HG03175 (cell line): ENCODE measurements around the gene ESYT3.
"Not testable (repeated sequence)": the region's sequence is repeated elsewhere in the genome, so short reads cannot be mapped to it uniquely, and the experiment has no call there.

Source experiments
- ATAC-seq: cut with Tn5 transposase; IDR thresholded peaks from one replicate; pipeline ENCODE4 v1.9.1; 2021; ENCODE audit warnings: mild to moderate bottlenecking, moderate library complexity; ENCODE audit not compliant: unreplicated experiment

Gene ESYT3

DNA sequence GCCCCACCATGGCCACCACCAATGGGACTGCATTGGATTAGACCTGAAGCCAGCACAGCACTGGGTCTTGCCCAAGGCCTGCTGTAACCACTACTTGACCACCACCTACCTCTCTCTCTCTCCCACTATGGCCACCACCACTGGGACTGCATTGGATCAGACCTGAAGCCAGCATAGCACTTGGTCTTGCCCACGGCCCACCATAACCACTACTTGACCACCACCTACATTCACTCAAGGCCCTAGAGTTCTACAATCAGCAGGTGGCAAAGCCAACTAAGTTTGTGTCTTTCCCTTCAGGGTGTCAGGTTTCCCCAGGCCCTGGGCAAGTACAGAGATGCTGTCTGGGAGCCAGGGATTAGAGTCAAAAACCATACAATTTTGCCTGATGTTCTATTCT lies 57.6 kb downstream of the ESYT3 start:
- ATAC-seq = no peak

DNA sequence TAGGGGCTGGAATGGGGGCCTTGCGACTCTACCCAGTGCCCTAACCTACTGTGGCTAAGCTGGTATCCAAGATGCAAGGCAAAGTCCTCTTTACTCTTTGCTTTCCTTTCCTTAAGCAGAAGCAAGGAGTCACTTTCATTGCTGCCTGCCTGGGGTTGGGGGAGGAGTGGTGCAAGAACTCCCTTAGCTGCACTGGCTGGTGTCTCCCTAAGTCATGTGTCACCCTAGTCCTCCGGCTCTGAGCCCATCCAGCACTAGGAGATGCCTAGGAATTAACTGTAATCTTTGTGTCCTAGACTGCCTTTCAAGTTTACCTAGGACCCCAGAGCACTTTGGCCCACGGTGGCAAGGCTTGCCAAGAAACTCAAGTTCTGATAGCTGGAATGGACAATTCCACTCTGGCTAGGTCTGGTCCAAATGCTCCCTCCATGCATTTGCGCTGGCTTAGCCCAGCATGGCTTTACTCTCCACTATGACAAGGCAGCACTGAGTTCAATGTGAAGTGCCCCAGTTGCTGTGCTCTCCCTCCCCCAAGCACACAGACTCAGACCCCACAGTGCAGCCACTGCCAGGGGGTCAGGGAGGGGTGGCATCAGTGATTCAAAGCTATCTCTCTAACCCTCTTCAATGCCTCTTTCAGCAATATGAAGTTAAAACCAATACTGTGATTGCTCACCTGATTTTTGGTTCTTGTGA lies 58.7 kb downstream of the ESYT3 start:
- no peak for ATAC-seq

DNA sequence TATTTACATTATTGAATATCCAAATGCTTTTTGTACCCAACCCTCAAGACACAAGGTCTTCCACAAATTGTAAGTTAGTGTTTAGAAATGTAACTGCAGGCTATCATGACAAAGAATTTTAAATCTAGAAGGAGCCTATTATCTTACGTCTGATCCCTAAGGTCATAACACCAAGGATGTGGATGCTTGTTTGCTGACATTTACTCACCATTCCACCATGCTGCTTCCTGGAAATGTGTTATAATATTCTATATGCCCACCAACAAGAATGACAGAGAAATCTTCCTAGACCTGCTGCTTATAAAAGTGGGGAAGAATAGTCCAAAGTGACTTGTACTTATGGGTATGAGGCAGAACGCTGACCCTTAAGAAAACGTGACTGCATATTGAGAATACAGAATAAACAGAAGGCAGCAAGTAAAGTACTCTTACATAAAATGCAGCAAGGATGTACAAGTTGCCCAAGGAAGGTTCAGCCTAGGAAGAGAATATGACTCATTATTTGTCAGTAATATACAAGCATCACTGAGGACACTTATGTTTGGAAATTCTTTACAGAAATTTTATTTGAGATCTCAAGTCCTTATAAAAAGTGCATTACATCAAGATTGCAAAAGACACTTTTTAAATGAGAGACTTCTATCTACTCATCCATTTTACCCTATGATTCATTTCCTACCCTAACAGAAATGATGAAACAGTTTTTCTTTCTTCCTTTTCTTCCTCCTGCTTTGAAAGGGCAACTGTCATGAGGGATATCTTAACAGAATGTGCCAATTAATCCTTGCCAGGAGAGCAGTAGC lies 59.6 kb downstream of the ESYT3 start:
- ATAC-seq = no peak

DNA sequence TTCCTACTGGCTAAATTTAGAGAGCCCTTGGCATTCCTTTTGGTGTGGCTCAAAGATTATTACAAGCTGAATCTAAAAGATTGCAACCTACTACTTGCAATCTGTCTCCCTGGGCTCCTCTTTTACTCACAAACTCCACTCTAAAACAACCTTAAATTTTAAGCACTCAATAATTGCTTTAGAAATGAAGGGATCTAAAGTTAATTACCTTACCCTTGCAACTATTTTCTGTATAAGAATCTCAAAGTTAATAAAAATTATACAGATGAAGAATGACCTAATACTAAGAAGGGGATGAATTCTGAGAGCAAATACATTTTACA lies 60.2 kb downstream of the ESYT3 start:
- no peak for ATAC-seq

DNA sequence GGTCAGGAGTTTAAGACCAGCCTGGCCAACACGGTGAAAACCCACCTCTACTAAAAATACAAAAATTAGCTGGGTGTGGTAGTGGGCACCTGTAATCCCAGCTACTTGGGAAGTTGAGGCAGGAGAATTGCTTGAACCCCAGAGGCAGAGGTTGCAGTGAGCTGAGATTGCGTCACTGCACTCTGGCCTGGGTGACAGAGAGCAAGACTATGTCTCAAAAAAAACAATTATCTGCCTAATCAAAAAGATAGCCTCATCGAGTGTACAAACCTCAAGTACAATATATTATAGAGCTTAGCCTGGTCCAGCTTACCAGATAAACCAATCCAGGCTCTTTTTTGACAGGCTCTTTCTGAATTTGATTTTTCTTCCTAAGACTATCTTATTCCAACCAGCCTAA lies 61.2 kb downstream of the ESYT3 start:
- not testable (repeated sequence) for ATAC-seq

DNA sequence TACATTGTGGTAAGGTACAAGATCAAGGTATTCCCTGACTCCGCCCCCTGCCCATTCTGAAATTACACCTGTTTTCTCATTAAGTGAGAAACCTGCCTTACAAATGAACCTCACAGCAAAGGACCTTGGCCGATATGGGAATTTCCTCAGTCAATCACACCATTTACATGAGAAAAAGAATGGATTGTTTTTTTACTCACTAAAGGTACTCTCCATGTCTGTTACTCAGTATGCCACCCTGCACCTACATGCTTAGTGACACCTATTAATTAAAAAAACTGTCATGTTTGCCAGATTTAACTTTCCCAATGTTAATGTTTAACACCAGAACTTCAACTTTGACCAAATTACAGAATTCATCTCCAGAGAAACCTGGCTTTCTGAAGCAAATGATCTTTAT lies 62.0 kb downstream of the ESYT3 start:
- no peak for ATAC-seq

DNA sequence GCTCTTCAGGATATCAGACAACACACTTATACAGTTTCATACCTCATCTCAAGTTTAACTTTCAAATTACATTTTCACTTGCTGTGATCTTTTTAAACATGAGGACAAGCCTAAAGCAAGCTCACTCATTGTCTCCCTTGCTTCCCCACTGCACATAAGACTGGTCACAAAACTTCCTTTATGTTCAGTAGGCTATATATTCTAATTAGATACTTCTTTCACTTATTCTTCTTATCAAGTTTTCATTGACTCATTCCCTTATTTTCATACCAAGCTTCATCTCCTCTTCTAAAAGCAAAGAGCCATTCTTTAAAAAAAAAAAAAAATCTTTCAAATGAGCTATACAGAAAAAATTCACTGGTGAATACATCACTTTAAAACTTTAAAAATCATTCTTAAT lies 62.6 kb downstream of the ESYT3 start:
- ATAC-seq = no peak

DNA sequence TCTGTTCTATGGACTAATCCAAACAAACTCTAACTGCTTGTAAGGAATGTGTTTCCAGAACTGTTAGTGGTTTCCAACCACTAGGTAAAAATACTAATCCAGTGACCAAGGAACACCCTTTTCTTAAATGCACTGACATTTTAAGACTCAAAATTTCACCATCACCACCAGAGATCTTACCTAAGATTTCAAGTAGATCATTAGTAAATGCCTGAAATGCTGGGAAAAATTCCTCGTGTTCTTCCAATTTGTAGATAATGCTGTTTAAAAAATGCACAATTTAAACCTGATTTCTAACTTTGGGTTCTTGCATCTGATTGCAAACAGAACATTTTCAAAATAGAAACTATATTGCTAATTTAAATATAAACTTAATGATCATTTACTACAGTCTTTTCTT lies 63.4 kb downstream of the ESYT3 start:
- ATAC-seq = no peak

DNA sequence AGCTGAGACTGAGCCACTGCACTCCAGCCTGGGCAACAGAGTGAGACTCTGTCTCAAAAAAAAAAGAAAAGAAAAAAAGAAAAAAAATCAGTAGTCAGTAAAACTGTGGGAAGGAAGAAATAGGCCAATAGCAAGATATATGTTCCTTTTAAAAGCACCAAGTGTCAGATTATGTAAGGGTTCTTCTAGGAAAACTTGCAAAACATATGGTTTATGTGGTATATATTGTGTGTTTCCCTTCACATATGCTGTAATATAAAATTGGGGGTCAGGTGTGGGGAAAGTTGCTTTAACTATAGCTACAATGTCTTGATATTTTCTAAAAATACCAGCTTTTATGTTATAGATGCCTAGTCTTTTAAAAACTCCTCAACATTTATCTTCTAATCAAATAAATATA lies 64.6 kb downstream of the ESYT3 start:
- ATAC-seq = no peak

DNA sequence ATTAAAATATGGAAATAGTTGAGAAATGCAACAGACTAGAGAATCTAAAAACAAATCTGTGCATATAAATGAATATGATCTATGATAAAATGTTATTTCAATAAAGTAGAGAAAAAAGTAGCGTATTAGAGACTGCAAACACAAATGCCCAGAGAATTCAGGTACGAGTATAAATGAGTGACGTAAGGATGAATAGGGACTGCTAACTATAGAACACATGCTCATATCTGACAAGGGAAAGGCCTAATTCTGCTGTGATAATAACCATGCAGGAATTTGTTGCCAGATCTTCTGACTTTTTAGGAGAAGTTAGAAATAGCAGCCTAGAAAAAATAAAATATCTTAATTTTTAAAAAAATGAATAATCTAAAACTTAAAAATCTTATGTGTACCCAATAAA lies 73.1 kb downstream of the ESYT3 start:
- ATAC-seq = no peak

DNA sequence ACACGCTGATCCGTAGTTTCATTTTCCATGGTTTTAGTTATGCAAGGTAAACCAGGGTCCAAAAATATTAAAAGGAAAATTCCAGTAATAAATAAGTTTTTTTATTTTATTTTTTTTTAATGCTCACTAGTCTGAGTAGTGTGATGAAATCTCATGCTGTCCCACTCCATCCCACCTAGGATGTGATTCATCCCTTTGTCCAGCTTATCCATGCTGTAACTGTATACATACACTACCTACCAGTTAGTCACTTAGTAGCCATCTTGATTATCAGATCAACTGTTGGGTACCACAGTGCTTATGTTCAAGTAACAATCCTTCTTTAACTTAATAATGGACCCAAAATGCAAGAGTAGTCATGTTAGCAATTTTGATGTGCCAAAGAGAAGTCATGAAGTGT lies 75.2 kb downstream of the ESYT3 start:
- ATAC-seq = no peak

DNA sequence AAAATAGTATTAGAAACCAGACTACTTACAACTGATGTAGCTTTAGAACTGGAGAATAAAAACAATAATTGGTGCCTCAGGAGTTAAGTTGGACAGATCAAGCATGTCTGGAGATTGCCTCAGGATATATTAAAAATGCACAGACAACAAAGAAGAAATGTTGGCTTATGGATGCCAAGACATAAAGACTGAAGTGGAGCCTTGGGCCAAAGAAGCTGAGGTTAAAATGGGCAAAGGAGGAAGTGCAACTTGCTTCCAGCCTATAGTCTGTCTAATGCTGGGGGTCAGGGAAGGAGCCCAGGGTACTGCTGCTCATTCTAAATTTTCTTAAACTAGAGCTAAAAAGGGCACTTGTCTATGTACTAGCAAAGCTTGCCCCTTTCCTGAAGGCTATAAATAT lies 77.5 kb downstream of the ESYT3 start:
- ATAC-seq = no peak

DNA sequence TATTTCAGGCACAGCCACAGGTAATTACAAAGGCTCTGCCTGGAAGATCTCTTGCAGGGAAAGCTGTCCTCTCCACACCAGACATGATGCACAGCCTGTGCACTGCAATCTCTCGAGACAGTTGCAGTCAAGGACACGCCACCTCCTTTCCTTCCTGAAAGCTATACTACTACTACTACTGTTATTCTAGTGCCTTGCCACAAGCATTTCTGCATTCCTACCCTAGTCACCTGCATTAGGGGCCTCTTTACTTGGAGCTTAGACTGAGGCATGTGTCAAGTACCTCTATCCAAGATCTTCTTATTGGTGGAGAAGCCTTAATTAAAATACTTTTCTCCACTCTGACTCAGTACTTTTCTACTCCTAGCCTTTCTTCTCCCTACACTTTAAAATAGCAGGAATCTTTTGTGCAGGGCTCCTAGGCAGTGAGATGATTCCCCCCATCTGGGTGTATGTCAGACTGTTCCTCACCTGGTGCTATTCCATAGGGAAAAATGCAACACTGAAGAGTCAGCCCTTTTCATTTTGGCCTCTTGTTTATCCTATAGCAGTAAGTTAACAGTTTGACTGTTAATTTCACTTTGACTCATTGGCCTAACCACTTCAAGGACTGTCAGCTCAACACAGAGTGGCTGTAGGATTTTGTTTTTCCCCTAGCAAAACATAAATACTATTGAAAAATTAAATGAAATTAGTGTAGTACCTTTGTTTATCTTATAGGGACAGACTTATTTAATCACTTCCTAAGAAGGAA lies 78.9 kb downstream of the ESYT3 start:
- ATAC-seq = no peak

DNA sequence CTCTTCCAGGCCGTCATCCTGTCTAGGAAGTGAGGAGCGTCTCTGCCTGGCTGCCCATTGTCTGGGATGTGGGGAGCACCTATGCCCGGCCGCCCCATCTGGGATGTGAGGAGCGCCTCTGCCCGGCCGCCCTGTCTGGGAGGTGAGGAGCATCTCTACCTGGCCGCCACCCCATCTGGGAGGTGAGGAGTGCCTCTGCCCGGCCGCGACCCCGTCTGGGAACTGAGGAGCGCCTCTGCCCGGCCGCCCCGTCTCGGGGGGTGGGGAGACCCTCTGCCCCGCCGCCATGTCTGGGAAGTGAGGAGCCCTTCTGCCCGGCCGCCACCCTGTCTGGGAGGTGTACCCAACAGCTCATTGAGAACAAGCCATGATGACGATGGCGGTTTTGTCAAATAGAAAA lies 87.0 kb downstream of the ESYT3 start:
- ATAC-seq = not testable (repeated sequence)
